HG02571 (cell line): ENCODE data around the gene LIPF.
"Not testable (repeated sequence)": the region's sequence is repeated elsewhere in the genome, so short reads cannot be mapped to it uniquely, and the experiment has no call there.

Experiments used
- ATAC-seq: cut with Tn5 transposase; IDR thresholded peaks from one replicate; pipeline ENCODE4 v1.9.1; 2021; ENCODE audit warnings: mild to moderate bottlenecking, moderate library complexity; ENCODE audit not compliant: unreplicated experiment

LIPF gene

GRCh38 chr10:88676283-88677060, 12.2 kb downstream of the LIPF start:
- no peak for ATAC-seq

- ATAC-seq = no peak
Observed at GRCh38 chr10:88680958-88681357, 16.7 kb downstream of the LIPF start.

- no peak for ATAC-seq
Observed at GRCh38 chr10:88682491-88682890, 18.2 kb downstream of the LIPF start.

- ATAC-seq = no peak
Observed at GRCh38 chr10:88687853-88688467, 23.7 kb downstream of the LIPF start.

GRCh38 chr10:88689366-88689765, 25.1 kb downstream of the LIPF start:
- ATAC-seq = no peak

GRCh38 chr10:88693392-88694020, 29.3 kb downstream of the LIPF start:
- no peak for ATAC-seq

- ATAC-seq = no peak
Observed at GRCh38 chr10:88702848-88703597, 38.8 kb downstream of the LIPF start.

- no peak for ATAC-seq
Observed at GRCh38 chr10:88705958-88706357, 41.7 kb downstream of the LIPF start, which contains the start of gene LIPK. LIPK (plus strand) TSS chr10:88706249; CDS start chr10:88724544, 18,295 bp downstream.

- no peak for ATAC-seq
Observed at GRCh38 chr10:88707429-88708155, 43.4 kb downstream of the LIPF start.

- not testable (repeated sequence) for ATAC-seq
Observed at GRCh38 chr10:88709361-88709760, 45.1 kb downstream of the LIPF start.

GRCh38 chr10:88715517-88715916, 51.3 kb downstream of the LIPF start:
- ATAC-seq = no peak

- no peak for ATAC-seq
Observed at GRCh38 chr10:88721392-88721791, 57.1 kb downstream of the LIPF start.

- no peak for ATAC-seq
Observed at GRCh38 chr10:88725798-88726197, 61.6 kb downstream of the LIPF start.

- no peak for ATAC-seq
Observed at GRCh38 chr10:88728107-88728763, 64.0 kb downstream of the LIPF start.
